GM19023 (cell line): ENCODE results near the gene VIPR1.
A peak's percentile ranks its signal among the peaks of the same experiment; 100 is the strongest.
"Not testable (repeated sequence)": the region's sequence is repeated elsewhere in the genome, so short reads cannot be mapped to it uniquely, and the experiment has no call there.

Experiments used
- ATAC-seq: cut with Tn5 transposase; IDR thresholded peaks from one replicate; pipeline ENCODE4 v1.9.1; 2021; ENCODE audit warnings: mild to moderate bottlenecking, moderate library complexity; ENCODE audit not compliant: unreplicated experiment

VIPR1 gene

DNA sequence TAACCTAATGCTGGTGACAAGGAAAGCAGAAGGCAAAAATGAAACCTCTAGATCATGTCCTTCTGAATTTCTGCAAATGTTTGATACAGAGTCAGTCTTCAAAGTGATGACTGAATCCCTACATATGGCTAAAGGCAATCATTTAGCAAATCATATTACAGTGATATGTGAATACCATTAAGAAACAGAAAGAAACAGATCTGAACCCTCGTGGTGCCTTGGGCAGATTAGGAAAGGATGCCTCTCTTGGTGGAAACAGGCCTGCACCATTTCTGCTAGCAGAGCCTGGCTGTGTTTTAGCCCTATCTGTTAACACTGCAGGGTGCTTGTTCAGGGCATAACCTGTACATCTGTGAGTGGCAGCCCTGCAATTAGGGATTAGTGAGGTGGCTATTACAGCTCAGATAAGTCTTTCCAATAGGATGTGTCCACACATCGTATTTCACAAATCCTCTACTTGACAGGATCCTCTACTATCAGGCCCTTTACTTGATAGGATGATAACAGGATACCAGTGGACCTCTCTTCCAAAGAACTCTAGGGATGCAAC is 67.2 kb downstream of the VIPR1 start:
- ATAC-seq: no peak

DNA sequence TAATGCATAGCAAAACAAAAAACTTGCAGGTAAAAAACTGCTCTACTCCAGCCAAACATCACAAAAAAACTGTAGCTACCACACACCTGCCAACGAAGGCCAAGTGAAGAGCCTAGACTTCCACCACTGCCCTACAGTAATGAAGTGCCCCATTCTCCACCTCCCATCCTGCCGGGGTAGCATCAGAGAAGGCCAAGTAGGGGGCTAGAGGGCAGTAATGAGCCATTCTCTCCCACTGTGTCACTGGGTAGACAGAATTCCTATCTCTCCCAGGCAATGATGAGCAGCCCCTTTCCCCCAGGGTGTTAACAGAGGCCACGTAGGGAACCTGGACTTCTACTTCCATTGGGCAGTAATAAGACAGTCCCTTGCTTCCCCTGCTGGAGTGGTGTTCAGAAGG is 69.8 kb downstream of the VIPR1 start:
- no peak for ATAC-seq

DNA sequence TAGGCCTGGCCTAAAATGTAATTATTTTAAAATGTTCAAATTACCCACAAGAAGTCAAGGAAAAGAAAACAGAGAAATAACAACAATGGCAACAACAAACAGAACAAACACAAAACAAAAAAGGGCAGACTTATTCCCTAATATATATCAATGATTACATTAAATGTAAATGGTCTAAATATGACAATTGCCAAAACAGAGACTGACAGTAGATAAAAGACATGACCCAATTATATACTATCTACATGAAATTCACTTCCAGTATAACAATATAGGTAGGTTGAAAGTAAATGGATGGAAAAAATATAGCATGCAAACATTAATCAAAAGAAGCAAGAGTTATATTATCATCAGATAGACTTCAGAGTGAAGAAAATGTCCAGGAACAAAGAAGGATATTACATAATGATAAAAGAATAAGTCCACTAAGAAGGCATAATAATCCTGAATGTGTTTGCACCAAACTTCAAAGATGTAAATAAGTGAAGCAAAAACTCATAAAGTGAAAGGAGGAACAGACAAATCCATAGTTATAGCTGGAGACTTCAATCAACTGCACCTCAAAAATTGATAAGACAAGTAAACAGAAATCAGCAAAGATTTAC is 72.8 kb downstream of the VIPR1 start:
- ATAC-seq: no peak

DNA sequence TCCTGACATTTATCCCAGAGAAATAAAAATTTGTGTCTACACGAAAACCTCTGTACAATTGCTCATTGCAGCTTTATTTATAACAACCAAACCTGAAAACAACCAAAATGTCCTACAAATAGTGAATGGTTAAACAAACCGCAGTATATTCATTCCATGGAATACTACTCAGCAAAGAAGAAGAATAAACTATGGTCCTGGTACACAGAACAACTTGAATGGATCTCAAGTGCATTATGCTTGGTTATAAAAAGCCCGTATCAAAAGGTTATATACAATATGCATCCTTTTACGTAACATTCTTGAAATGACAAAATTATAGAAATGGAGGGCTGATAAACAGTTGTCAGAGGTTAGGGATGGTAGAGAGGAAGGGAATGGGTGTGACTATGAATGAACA is 75.6 kb downstream of the VIPR1 start:
- no peak for ATAC-seq

DNA sequence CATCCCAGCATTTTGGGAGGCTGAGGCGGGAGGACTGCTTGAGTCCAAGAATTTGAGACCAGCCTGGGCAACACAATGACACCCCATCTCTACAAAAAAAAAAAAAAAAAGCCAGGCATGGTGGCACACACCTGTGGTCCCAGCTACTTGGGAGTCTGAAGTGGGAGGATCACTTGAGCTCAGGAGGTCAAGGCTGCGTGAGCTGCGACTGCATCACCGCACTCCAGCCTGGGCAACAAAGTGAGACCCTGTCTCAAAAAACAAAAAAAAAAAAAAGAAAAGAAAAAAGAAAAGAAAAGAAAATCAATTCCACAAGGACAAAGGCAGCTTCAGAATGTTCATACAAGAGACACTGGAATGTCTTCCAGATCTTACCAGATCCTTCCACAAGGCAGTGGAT is 76.9 kb downstream of the VIPR1 start:
- not testable (repeated sequence) for ATAC-seq

DNA sequence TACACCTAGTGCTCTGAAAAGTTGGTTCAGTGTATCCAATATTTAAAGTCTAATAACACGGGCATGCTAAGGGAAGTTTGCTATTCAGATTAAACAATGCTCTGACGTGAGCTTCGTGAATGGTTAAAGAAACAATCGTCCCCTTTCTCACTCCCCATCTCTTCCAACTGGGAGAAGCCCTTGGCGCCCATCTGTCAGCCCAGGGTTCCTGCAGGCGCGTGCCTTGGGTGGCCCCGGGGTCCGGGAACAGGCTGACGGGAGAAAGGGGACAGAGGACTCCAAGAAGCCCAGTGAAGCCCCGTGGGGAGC is 78.9 kb downstream of the VIPR1 start:
- ATAC-seq: no peak

DNA sequence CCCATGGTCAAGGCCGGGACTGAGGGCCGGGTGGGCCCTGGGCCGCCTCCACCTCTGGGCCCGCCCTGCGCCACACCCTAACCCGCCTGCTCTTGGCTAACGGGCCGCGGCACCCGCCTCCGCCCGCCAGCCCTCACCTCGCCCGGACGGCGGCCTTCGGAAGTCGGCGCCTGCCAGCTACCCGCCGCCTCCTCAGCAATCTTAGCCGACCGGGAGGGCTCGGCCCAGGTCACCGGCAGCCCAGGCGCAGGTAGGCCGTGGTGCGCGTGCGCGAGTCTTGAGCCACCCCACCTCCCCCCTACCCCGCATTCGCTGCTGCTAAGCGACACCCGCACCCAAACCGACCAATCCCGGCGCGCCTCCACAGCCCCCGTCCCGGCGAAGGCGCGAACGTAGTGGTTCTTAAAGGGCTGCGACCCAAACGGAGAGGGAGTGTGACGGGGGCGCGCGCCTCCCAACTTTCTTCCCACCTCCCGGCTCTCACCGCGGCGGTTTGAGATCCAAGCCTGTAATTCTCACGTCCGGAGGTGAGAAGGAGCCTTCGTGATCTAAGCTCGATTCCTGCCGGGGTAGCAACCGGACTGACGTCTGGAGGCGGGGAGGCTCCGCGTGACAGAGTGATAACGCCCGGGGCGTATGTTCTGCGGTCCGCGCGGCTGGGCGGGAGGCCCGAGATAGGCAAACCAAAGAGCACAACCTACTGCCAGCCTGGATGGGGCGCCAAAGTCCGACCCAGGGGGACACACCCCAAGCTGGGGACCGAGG is 79.4 kb downstream of the VIPR1 start, which contains the start of gene SEC22C:
Gene SEC22C, minus strand, starts transcription at position 259 of the 765 bp plus-strand sequence. CDS start 12,921 bp downstream, outside the sequence.
- peak; percentile 95 for ATAC-seq

DNA sequence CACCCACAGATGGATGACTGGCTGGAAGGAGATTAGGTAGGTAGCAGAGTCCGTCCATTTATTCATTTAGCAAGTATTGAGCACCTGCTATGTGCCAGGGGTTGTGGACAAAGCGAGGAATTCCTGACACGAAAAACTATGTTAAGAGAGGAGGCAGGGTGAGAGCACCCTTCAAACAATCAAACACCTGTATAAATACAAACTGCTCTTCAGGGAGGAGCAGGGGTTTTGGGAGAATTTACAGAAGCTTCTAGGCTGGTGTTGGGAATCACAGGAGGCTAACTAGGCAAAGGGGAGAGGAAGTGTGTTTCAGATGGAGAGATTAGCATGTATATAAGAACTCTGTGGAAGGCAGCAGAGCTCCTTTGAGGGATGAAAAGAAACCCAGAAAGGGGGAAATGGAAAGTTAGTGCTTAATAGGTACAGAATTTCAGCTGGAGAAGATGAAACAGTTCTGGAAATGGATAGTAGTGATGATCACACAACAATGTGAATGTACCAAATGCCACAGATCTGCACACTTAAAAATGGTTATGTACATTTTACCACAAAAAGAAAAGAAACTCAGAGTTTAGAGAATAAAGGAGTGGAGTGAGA is 80.1 kb downstream of the VIPR1 start:
- no peak for ATAC-seq
